ENCODE measurements around the gene CENPM.
"Not testable (repeated sequence)": the region's sequence is repeated elsewhere in the genome, so short reads cannot be mapped to it uniquely, and the experiment has no call there.

Gene CENPM

DNA sequence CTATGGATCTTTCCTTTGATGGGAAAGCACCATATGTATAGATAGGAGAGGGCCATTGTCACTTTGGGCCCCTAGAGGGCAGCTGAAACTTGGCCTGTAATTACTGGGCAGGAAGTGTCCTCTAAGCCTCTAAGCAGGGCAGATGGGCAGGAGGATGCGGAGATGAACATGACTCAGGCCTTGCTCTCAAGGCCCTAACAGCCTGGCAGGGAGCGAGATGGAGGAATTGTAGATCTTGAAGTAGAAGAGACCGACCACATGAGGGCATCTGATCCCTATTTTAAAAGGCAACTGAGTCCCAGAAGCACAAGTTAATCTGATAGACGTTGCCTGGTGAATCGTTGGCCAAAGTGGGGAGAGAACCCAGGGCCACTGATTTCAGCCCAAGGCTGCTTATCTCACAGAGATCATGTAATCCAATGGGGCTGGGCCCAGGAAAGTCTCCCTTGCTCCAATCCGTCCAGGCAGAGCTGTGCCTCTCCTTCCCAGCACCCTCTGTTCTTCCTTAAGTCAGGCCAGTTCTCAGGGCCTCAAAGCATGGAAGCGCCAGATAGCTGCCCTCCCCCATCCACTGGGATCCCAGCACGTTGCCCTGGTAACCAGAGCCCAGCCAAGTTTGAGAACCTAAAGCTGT lies 19.8 kb upstream of the CENPM start:
- peak; percentile 38 for ATAC-seq
- peak; percentile 27 for DNase-seq

DNA sequence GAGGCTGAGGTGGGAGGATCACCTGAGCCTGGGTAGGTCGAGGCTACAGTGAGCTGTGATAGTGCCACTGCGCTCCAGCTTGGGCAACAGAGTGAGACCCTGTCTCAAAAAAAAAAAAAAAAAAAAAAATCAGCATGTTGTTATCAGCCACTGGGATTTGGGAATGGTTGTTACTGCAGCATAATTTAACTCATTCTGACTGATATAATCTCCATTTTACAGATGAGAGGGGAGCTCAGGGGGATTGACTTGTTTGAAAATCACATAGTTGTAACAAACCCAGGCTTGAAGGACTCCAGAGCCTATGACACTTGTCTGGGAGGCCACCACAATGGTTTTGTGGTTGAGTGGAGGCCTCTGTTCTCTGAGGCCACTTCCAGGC lies 19.3 kb upstream of the CENPM start:
- DNase-seq (no peak), ATAC-seq (no peak)

DNA sequence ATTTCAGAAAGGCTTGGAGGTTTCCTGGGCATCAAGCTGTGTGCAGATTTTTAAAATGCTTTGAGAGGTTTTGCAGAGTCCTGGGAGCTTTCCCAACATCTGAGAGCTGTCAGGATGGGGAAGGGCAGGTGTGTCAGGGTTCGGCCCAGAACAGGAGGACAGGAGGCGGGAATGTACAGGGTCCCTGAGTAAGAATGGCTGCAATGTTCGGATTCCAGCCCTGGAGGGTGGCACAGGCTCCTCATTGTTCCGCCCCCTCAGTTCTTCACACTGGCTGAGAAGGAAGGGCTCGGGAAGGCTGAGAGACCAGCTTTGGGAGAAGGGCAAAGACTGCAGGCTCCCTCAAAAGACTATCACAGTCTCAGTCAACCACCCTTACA lies 17.1 kb upstream of the CENPM start:
- ATAC-seq (no peak), DNase-seq (no peak)

DNA sequence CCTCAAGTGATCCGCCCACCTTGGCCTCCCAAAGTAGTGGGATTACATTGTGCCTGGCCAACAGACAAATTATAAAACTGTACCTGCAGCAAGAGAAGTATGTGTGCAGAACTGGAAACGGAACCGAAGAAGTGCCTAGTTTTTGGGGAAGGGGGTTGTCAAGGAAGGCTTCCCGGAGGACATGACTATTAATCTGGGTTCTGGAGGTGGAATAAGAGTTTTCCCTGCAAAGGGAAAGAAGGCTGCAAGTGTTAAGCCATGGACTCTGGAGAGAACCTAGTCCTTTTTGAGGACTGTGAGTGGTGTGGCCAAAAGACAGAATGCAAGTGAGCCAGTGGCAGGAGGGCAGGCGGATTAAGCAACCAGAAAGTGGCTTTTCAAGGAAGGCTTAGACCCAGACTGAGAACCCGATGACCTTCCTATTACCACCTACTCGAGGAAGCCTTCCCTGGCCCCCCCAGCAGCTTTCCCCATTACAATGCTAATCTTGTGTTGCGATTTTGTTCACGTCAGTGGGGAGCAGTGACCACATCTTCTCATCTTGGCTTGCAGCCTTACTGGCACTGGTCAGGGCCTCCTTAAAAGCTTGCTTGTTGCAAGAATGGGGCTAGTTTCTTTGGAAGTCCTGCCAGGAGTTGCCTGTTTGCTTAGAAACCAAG lies 16.6 kb upstream of the CENPM start:
- DNase-seq (no peak), ATAC-seq (no peak)

DNA sequence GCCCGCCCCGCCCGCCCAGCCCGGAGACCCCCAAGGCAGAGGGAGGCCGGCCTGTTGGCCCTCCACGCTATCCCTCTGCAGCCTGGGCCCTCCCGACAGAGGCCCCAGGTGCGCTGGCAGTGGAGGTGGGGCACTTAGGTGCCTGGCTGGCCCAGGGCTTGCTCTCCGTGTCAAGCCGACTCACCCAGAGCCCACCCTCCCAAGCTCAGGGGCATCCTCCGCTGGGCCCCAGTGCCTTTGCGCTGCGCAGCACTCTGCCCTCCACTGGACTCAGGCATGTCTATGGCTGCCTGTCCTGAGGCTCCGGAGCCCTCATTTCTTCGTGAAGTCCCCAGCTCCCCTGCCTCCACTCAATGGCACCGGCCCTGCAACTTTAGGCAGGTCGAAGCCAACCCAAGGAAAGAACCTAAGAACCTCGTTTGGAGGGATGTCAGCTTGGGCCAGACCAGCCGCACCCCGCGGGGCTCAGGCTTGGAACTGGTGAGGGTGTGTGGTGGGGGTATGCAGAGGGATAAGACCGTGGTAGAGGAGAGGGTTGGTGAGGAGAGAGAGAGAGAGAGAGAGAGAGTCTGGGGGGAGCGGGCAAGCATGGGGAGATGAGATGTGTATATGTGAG lies 11.1 kb upstream of the CENPM start:
- no peak for ATAC-seq
- DNase-seq: no peak

DNA sequence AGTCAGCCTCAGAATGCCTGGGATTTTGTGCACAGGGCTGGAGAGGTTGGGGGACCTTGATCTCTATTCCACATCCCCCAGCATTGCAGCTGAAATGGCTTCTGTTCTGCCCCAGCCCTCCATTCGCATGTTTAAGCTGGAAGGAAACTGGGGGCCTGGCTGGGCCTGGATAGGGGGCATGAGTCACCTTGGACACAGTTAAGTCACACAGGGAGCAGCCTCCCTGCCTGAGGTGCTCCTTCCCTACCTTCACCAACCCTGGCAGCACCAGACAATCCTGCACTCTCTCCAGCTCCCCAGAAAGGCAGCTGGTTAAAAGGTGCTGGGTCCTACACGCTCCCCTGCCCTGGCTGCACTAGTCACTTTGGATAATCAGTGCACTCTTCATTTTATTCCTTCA lies 5.8 kb upstream of the CENPM start:
- ATAC-seq: no peak
- DNase-seq: no peak

- DNase-seq (no peak), ATAC-seq (no peak)
These were observed 5.0 kb upstream of the CENPM start, which contains the start of gene SMIM45 for GRCh38 chr22:41951898-41952474. Gene SMIM45 (plus strand): TSS chr22:41952150.

DNA sequence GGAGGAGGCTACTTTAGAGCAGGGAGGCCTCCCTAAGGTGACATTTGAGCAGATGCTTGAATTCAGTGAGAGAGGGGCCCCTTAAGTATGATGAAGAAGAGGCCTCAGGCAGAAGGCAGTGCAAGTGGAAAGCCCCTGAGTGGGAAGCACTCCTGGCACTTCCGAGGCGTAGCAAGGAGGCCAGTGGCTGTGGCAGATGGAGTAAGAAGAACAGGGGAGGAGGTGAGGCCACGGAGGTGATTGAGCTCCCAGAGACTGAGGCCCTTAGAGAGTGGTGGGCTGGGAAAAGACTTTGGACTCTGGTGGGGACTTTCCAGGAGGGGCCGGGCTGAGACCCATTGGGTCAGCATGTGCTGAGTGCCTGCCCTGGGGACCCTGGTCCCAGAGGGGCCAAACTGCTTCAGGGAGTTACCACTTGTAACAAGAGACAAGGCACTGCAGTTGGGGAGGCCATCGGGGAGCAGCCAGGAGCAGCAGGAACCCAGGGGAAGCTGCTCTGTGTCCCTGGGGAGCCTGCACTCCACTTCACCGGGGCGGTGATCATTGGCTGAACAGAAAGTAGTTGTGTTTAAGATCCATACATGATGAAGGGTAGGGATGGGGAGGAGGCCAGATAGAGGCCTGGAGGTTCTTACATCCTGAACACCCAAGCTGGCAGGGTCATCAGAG lies 2.5 kb upstream of the CENPM start:
- ATAC-seq (no peak), DNase-seq (no peak)

DNA sequence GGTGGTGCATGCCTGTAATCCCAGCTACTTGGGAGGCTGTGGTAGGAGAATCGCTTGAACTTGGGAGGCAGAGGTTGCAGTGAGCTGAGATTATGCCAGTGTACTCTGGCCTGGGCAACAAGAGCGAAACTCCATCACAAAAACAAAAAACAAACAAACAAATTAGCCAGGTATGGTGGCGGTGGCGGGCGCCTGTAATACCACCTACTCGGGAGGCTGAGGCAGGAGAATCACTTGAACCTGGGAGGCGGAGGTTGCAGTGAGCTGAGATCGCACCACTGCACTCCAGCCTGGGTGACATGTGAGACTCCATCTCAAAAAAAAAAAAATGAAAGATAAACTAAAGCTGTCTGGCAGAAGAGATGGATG lies 2.0 kb upstream of the CENPM start:
- not testable (repeated sequence) for DNase-seq, ATAC-seq

- no peak for DNase-seq
- ATAC-seq: no peak
These were observed 1.2 kb upstream of the CENPM start for GRCh38 chr22:41948142-41948541.

DNA sequence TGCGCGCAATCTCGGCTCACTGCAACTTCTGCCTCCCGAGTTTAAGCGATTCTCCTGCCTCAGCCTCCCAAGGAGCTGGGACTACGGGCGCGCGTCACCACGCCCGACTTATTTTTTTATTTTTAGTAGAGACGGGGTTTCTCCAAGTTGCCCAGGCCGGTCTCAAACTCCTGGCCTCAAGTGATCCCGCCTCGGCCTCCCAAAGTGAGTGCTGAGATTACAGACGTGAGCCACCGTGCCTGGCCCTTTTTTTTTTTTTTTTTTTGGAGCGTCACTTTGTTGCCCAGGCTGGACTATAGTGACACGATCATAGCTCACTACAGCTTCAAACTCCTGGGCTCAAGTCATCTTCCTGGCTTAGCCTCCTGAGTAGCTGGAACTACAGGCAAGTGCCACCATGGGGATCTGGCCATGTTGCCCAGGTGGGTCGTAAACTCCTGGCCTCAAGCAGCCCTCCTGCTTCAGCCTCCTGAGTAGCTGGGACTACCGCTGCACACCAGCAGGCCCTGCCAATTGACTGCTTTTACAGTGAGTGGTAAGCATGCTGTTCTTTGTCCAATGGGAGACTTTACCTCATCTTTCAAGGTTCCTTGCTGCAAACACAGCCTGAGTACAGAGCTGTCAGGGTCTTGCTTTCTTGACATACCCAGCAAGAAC lies 600 bp upstream of the CENPM start:
- no peak for ATAC-seq
- DNase-seq: no peak

DNA sequence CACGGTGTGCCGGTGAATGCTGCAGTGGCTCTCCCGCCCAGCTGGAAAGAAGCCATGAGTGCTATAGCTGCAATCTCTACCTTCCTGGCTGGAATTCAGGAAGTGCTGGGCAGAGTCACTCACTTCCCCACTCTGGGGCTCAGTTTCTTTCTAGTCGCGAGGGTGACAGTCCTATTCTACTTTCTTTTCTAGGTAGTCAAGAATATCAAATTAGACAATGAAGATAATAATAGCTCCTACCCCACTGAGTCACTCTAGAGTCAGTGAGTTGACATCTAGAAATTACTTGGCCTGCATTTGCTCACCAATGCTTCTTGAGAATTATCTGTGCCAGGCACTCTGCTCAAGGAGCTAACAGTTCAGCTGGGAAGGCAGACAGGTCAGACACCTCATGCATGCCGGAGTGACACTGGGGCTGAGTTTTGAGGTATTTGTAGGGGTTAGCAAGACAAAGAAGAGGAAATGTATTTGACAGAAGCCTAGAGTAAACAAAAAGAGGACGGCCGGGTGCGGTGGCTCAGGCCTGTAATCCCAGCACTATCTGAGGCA lies 3.2 kb downstream of the CENPM start:
- no peak for ATAC-seq
- DNase-seq: no peak

GRCh38 chr22:41940832-41941765 lies 5.9 kb downstream of the CENPM start:
- DNase-seq (peak; percentile 85), ATAC-seq (peak; percentile 68)

GRCh38 chr22:41939981-41940831 lies 6.7 kb downstream of the CENPM start:
- peak; percentile 82 for ATAC-seq
- peak; percentile 89 for DNase-seq

DNA sequence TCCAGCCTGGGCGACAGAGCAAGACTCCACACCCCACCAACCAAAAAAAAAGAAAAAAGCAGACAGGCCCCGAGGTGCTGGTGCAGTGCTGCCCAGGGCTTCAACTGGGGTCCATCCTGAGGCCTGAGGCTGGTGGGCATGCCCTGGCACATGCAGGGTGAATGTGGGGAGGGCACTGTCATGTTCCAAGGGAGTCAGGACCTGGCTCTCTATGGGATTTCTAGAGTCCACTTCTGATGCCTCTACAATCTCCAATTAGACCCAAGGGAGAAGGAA lies 10.1 kb downstream of the CENPM start:
- no peak for ATAC-seq

DNA sequence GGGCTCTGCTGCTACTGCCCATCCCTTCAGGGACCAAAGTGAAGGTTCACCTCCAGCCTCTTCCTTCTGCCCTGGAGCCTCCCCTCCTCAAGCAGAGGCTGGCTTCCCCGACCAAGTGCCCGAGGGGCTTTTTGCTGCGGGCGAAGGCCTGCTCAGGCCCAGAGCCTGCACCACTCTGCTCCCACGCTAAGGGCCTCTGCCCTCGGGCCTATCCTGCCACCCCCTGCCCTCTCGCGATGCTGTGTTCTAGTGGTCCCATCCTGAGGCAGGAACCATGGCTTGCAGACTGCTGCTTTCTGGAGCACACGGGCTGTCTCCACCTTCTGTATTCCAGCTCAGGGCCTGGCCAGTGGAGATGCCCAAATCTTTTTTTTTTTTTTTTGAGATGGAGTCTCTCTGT lies 11.4 kb downstream of the CENPM start:
- no peak for ATAC-seq
- no peak for DNase-seq

More for the DNA sequence above, 10.1 kb downstream of the CENPM start:
- no peak for DNase-seq

DNA sequence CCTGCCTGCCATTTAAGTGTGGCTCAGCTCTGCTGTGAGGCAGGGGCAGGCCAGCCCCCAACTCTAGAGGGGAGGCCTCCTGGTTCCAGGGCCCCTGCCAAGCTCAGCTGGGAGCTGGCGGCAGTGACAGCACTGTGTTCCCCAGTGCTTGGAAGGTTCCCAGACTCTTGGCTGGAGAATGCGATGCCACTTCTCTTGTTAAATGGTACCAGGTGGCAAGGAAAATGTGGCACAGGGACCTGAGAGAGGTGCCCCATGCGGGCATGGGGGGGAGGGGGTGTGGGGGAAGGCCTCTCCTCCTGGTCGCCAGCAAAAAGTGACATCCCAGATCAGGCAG lies 12.0 kb downstream of the CENPM start:
- DNase-seq: no peak
- ATAC-seq: no peak

- ATAC-seq (no peak), DNase-seq (no peak)
These were observed 12.5 kb downstream of the CENPM start for GRCh38 chr22:41934284-41935014.

- ATAC-seq (no peak), DNase-seq (no peak)
These were observed 13.4 kb downstream of the CENPM start for GRCh38 chr22:41933411-41934177.

Measured in stimulated activated naive CD8-positive, alpha-beta T cell treated with anti-CD3 and anti-CD28 coated beads, Interleukin-15, Interleukin-2, amounts not matched to agents 100 U/mL and 50 U/mL, for 24 hours (primary cell).